Hepatocyte (in vitro differentiated cells): ENCODE data around the gene MOK. TPM values are rescaled to one million over a fixed set of nuclear protein-coding genes. Genes with fewer than 3 reads are reported as not detected.

Source experiments
- DNase-seq: peaks from one replicate; pipeline ENCODE4 v3.0.0-alpha.2; 2016; ENCODE audit warnings: low spot score
- H2AFZ ChIP-seq: fragments of 200-600 bp; sonication (generic); 2 replicates; pipeline ENCODE4 v1.6.0; 2016; ENCODE audit warnings: antibody characterized with exemption, mild to moderate bottlenecking
- H3K27ac ChIP-seq: fragments of 200-600 bp; sonication (generic); 2 replicates; pipeline ENCODE4 v1.5.1; 2016; ENCODE audit warnings: mild to moderate bottlenecking
- H3K27me3 ChIP-seq: fragments of 200-600 bp; sonication (generic); 2 replicates; pipeline ENCODE4 v1.6.1; 2016
- H3K36me3 ChIP-seq: fragments of 200-600 bp; sonication (generic); replicated peaks from 2 replicates; pipeline ENCODE4 v1.5.1; 2016; ENCODE audit warnings: low read depth; ENCODE audit not compliant: insufficient read depth
- H3K4me1 ChIP-seq: fragments of 200-600 bp; sonication (generic); 2 replicates; pipeline ENCODE4 v1.5.1; 2016; ENCODE audit warnings: mild to moderate bottlenecking, moderate library complexity; ENCODE audit not compliant: insufficient read depth
- H3K4me2 ChIP-seq: fragments of 200-600 bp; sonication (generic); 2 replicates; pipeline ENCODE4 v1.6.0; 2016
- H3K4me3 ChIP-seq: fragments of 200-600 bp; sonication (generic); 2 replicates; pipeline ENCODE4 v1.5.1; 2016; ENCODE audit warnings: mild to moderate bottlenecking
- H3K79me2 ChIP-seq: fragments of 200-600 bp; sonication (generic); 2 replicates; pipeline ENCODE4 v1.6.0; 2017; ENCODE audit warnings: mild to moderate bottlenecking
- H3K9me2 ChIP-seq: fragments of 200-600 bp; sonication (generic); replicated peaks from 2 replicates; pipeline ENCODE4 v1.6.0; 2017; ENCODE audit warnings: mild to moderate bottlenecking; ENCODE audit not compliant: insufficient read depth
- H3K9me3 ChIP-seq: fragments of 200-600 bp; sonication (generic); 2 replicates; pipeline ENCODE4 v1.5.1; 2016; ENCODE audit warnings: low read depth, mild to moderate bottlenecking
- H4K20me1 ChIP-seq: fragments of 200-600 bp; sonication (generic); 2 replicates; pipeline ENCODE4 v1.6.0; 2016; ENCODE audit warnings: mild to moderate bottlenecking; ENCODE audit not compliant: insufficient read depth, poor library complexity, severe bottlenecking
- EZH2 ChIP-seq: fragments of 200-600 bp; sonication (generic); IDR thresholded peaks from 2 replicates; pipeline ENCODE4 v1.6.1; 2016; ENCODE audit warnings: antibody characterized with exemption, mild to moderate bottlenecking, borderline replicate concordance
- EZH2phosphoT487 ChIP-seq: fragments of 200-600 bp; sonication (generic); IDR thresholded peaks from one replicate; pipeline ENCODE4 v1.6.1; 2018; ENCODE audit warnings: antibody characterized with exemption, mild to moderate bottlenecking, low read depth, moderate library complexity; ENCODE audit not compliant: unreplicated experiment, severe bottlenecking
- WGBS: methylation state at CpG from one replicate; pipeline ENCODE4 v1.1.6; 2016; ENCODE audit warnings: low lambda C conversion rate; ENCODE audit errors: missing lambda C conversion rate; 5-methylcytosine and 5-hydroxymethylcytosine counted together
- polyA plus RNA-seq: library from polyadenylated mRNA; unstranded; fragments of >200 nt; fragmentation: Nextera tagmentation; extraction: Ambion mirVana; gene quantifications from 2 replicates; pipeline ENCODE4 v1.2.1, GENCODE V29; 2016
- total RNA-seq: library from RNA; depleted of rRNA; stranded (reverse); fragments of >200 nt; gene quantifications from 2 replicates; pipeline ENCODE4 v1.2.3, GENCODE V29; 2014
- TF ChIP-seq, protein P1 (sequence below): fragments of 200-600 bp; sonication (generic); IDR thresholded peaks from 2 replicates; pipeline ENCODE4 v1.5.1; 2016; ENCODE audit warnings: antibody characterized with exemption, mild to moderate bottlenecking; ENCODE audit not compliant: poor library complexity

The MOK gene
- total and polyA plus RNA-seq, 2 experiments from 2014 or later, result 9.3 to 13.5 TPM

- no peaks in the 10 kb centered on the region for H3K79me2 ChIP-seq
- 67% methylated on average over 4 of the region's 4 CpGs for WGBS
Measured at GRCh38 chr14:102238131-102238530, 66.8 kb downstream of the MOK start.

GRCh38 chr14:102236026-102236425 is 68.9 kb downstream of the MOK start:
- H3K4me2 ChIP-seq, result no peak overlapping the region
- no peaks in the 10 kb centered on the region for H4K20me1 ChIP-seq
- H3K27me3 ChIP-seq, result no peaks in the 10 kb centered on the region
- no peak for DNase-seq
- H2AFZ ChIP-seq, result no peak overlapping the region
- H3K9me3 ChIP-seq, result no peaks in the 10 kb centered on the region
- H3K4me1 ChIP-seq, result no peaks in the 10 kb centered on the region
- 96% methylated on average over 12 of the region's 12 CpGs for WGBS
- no peaks in the 10 kb centered on the region for H3K36me3 ChIP-seq
- no peak overlapping the region for H3K4me3 ChIP-seq
- TF ChIP-seq, protein P1, sequence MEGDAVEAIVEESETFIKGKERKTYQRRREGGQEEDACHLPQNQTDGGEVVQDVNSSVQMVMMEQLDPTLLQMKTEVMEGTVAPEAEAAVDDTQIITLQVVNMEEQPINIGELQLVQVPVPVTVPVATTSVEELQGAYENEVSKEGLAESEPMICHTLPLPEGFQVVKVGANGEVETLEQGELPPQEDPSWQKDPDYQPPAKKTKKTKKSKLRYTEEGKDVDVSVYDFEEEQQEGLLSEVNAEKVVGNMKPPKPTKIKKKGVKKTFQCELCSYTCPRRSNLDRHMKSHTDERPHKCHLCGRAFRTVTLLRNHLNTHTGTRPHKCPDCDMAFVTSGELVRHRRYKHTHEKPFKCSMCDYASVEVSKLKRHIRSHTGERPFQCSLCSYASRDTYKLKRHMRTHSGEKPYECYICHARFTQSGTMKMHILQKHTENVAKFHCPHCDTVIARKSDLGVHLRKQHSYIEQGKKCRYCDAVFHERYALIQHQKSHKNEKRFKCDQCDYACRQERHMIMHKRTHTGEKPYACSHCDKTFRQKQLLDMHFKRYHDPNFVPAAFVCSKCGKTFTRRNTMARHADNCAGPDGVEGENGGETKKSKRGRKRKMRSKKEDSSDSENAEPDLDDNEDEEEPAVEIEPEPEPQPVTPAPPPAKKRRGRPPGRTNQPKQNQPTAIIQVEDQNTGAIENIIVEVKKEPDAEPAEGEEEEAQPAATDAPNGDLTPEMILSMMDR, result no peak
- no peaks in the 10 kb centered on the region for H3K79me2 ChIP-seq
- no peaks in the 10 kb centered on the region for H3K9me2 ChIP-seq
- H3K27ac ChIP-seq, result no peak overlapping the region

More at GRCh38 chr14:102238131-102238530, 66.8 kb downstream of the MOK start:
- Histone ChIP-seq H3K36me3 (no peaks in the 10 kb centered on the region), H2AFZ (no peak overlapping the region), H3K9me3 (no peaks in the 10 kb centered on the region), H3K27ac (no peak overlapping the region), H3K27me3 (no peaks in the 10 kb centered on the region), H3K4me2 (no peak overlapping the region), H3K4me3 (no peak overlapping the region), H4K20me1 (no peaks in the 10 kb centered on the region), H3K9me2 (no peaks in the 10 kb centered on the region), H3K4me1 (no peaks in the 10 kb centered on the region)
- no peak for DNase-seq
- TF ChIP-seq, protein P1, result no peak
- TF ChIP-seq EZH2 (no peak), EZH2phosphoT487 (no peak)

- Histone ChIP-seq H3K4me3 (no peak overlapping the region), H2AFZ (no peak overlapping the region), H3K27ac (no peak overlapping the region)
Measured at GRCh38 chr14:102235275-102235897, 69.6 kb downstream of the MOK start.

More at GRCh38 chr14:102235275-102235897, 69.6 kb downstream of the MOK start:
- peak; percentile 92 for DNase-seq
- 47% methylated on average over 19 of the region's 19 CpGs for WGBS
- H3K9me2 ChIP-seq, result no peaks in the 10 kb centered on the region
- no peaks in the 10 kb centered on the region for H3K4me1 ChIP-seq
- no peaks in the 10 kb centered on the region for H3K36me3 ChIP-seq
- no peaks in the 10 kb centered on the region for H3K27me3 ChIP-seq
- H3K9me3 ChIP-seq, result no peaks in the 10 kb centered on the region
- H4K20me1 ChIP-seq, result no peaks in the 10 kb centered on the region
- no peak for TF ChIP-seq EZH2phosphoT487
- TF ChIP-seq, protein P1, result peak; percentile 79
- no peak for TF ChIP-seq EZH2
- no peaks in the 10 kb centered on the region for H3K79me2 ChIP-seq
- H3K4me2 ChIP-seq, result no peak overlapping the region
